NB4 (cell line): Measurements from ENCODE around the gene ZNF487.
A peak's percentile ranks its signal among the peaks of the same experiment; 100 is the strongest.
"Not testable (repeated sequence)": the region's sequence is repeated elsewhere in the genome, so short reads cannot be mapped to it uniquely, and the experiment has no call there.

Experiments used
- DNase-seq: peaks from one replicate; pipeline ENCODE4 v3.0.0; 2010; ENCODE audit warnings: low read depth
- H3K4me3 ChIP-seq: one replicate; pipeline ENCODE4 v1.5.1; 2011; ENCODE audit warnings: mild to moderate bottlenecking, low read depth, low read length, moderate library complexity
- MYC ChIP-seq: IDR thresholded peaks from 2 replicates; pipeline ENCODE4 v1.6.1; 2011; ENCODE audit warnings: low read depth, low read length
- POLR2A ChIP-seq: IDR thresholded peaks from 2 replicates; pipeline ENCODE4 v1.6.1; 2011; ENCODE audit warnings: mild to moderate bottlenecking; ENCODE audit not compliant: insufficient read length; ENCODE audit errors: extremely low read depth
- TF ChIP-seq, protein P1 (sequence below): IDR thresholded peaks from 2 replicates; pipeline ENCODE4 v1.6.1; 2011; ENCODE audit warnings: low read depth, low read length
- TF ChIP-seq, protein P2 (sequence below): IDR thresholded peaks from one replicate; pipeline ENCODE4 v1.5.1; 2012; ENCODE audit warnings: low read depth, low read length

Gene ZNF487

DNA sequence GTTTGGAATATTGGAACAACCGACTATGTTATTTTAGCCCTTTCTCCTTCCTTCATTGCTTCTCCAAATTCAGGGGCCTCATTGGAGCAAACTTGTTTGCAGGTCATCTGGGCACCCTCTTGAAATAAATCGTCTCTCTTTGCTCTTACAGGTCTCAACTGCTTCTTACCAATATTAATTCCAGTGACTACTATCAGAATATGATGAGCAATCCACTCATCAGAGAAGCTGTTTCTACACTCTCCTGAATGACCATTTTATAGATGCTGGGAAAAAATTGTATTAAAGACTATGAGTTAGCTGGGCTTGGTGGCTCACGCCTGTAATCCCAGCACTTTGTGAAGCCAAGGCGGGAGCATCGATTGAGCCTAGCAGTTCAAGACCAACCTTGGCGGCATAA lies 15.4 kb upstream of the ZNF487 start:
- no peak for DNase-seq
- TF ChIP-seq, protein P1, sequence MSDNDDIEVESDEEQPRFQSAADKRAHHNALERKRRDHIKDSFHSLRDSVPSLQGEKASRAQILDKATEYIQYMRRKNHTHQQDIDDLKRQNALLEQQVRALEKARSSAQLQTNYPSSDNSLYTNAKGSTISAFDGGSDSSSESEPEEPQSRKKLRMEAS: no peak
- TF ChIP-seq POLR2A: no peak
- TF ChIP-seq, protein P2, sequence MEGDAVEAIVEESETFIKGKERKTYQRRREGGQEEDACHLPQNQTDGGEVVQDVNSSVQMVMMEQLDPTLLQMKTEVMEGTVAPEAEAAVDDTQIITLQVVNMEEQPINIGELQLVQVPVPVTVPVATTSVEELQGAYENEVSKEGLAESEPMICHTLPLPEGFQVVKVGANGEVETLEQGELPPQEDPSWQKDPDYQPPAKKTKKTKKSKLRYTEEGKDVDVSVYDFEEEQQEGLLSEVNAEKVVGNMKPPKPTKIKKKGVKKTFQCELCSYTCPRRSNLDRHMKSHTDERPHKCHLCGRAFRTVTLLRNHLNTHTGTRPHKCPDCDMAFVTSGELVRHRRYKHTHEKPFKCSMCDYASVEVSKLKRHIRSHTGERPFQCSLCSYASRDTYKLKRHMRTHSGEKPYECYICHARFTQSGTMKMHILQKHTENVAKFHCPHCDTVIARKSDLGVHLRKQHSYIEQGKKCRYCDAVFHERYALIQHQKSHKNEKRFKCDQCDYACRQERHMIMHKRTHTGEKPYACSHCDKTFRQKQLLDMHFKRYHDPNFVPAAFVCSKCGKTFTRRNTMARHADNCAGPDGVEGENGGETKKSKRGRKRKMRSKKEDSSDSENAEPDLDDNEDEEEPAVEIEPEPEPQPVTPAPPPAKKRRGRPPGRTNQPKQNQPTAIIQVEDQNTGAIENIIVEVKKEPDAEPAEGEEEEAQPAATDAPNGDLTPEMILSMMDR: no peak
- TF ChIP-seq MYC: no peak
- peak overlapping the region; percentile 46 for H3K4me3 ChIP-seq

DNA sequence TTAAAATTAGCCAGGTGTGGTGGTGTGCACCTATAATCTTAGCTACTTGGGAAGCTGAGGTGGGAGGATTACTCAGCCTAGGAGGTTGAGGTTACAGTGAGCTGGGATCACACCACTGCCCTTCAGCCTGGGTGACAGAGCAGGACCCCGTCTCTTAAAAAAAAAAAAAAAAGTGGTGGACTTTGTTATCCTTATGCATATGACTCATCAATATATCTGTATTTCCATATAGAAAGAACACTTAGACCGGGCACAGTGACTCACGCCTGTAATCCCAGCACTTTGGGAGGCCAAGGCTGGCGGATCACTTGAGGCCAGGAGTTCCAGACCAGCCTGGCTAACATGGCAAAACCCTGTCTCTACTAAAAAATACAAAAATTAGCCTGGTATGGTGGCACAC lies 15.0 kb upstream of the ZNF487 start:
- not testable (repeated sequence) for H3K4me3 ChIP-seq, DNase-seq

DNA sequence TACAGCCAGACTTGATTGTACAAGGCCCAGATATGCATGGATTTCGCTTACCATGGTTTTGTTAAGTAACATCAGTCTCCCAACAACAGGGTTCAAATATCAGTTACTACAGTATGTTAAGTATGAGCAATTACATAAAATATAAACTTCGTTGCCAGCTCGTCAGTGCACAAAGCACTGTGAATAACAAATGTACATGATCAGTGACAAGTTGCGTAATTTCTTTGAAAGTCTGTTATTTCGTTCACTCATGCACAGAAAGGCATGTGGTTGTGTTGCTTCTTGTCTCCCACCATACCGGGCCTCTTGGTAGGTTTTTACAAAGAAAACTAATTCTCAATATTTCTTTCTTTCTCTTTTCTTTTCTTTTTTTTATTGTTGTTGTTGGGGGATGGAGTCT lies 12.5 kb upstream of the ZNF487 start:
- TF ChIP-seq, protein P2: no peak
- TF ChIP-seq MYC: peak; percentile 62
- TF ChIP-seq, protein P1: peak; percentile 56
- no peak for TF ChIP-seq POLR2A
- DNase-seq: peak; percentile 52
- H3K4me3 ChIP-seq: no peak overlapping the region

DNA sequence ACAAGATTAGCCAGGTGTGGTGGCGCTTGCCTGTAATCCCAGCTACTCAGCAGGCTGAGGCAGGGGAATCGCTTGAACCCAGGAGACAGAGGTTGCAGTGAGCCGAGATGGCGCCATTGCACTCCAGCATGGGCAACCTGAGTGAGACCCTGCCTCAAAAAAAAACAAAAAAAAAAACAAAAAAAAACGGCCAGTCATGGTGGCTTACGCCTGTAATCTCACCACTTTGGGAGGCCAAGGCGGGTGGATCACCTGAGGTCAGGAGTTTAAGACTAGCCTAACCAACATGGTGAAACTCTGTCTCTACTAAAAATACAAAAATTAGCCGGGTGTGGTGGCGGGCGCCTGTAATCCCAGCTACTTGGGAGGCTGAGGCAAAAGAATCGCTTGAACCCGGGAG lies 10.4 kb upstream of the ZNF487 start:
- not testable (repeated sequence) for H3K4me3 ChIP-seq, DNase-seq

DNA sequence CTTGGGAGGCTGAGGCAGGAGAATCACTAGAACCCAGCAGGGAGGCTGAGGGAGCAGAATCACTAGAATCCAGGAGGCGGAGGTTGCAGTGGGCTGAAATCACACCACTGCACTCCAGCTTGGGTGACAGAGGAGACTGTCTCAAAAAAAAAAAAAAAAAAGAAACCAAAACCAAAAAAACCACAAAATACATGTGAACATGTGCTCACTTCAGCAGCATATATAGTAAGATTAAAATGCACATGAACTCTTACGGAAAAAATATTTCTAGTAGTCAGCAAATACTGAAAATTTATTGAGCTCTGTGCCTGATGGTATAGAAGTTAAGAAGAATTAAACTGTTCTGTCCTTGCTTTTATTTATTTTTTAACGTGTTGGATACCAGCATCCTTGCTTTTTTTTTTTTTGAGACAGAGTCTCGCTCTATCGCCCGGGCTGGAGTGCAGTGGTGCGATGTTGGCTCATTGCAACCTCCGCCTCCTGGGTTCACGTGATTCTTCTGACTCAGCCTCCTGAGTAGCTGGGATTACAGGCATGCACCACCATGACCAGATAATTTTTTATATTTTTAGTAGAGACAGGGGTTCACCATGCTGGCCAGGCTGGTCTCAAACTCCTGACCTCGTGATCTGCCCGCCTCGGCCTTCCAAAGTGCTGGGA lies 9.6 kb upstream of the ZNF487 start:
- no peak overlapping the region for H3K4me3 ChIP-seq
- no peak for DNase-seq
- TF ChIP-seq, protein P2: no peak
- TF ChIP-seq MYC: no peak
- TF ChIP-seq POLR2A: no peak
- TF ChIP-seq, protein P1: no peak

DNA sequence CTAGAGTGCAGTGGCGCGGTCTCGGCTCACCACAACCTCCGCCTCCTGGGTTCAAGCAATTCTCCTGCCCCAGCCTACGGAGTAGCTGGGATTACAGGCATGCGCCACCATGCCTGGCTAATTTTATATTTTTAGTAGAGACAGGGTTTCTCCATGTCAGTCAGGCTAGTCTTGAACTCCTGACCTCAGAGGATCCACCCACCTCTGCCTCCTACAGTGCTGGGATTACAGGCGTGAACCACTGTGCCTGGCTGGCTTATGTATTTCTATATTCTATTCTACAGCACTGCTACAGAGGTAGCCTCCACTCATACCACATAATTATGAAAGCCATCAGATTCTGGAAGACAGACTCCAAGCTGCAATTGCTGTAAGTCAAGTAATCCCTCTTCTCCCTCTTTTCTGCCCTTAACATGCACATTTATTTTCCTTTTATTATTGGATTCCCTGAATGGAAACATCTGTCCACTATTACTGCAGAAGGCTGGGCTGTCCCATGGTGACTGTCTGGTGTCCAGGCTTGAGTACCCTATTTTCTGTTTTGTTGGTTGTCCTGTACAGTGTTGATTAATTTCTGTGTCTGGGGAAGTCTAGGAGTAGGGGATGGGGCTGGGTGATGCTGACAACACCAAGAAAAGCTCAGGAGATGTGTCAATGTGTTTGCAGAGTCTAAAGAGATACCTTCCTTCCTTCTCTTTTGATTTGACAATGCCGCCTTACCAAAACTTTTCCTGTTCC lies 5.8 kb upstream of the ZNF487 start:
- no peak for DNase-seq
- H3K4me3 ChIP-seq: no peak overlapping the region
- TF ChIP-seq, protein P2: no peak
- TF ChIP-seq POLR2A (no peak), MYC (no peak)
- TF ChIP-seq, protein P1: no peak

DNA sequence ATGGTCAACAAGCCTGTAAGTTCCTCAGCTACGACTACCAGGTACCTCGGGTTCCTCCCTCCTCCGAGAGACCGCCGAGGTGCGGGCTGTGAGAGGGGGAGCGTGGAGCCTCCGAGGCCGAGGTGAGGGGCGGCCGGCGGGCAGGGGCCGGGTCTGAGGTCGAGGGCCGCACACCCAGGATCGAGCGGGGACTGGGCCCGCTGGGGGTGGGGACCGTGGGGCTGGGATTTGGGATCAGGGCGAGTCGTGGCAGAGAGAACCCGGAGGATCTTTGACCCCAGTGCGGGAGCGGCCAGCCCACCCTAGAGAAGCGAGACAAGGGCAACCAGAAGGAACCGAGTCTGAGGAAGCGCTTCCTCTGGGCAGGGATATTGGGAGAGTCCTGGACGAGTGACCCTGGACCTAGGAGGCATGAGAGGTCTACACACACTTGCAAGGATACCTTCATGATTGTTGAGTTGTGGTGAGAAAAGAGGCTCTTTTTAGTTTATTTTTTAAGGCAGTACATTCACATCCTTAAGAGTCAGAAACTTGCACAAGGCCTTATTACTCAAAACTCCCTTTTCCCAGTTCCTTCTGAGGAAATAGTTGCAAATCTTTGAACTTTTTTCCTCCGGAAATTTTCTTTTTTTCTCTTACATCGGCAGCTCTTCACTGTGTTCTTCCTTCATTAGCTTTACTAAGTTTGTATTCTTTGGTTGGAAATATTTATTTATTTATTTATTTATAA lies 395 bp downstream of the ZNF487 start:
- DNase-seq: no peak
- H3K4me3 ChIP-seq: peak overlapping the region; percentile 44
- no peak for TF ChIP-seq POLR2A
- TF ChIP-seq, protein P1: no peak
- TF ChIP-seq MYC: no peak
- TF ChIP-seq, protein P2: no peak
